GM10847 (cell line): ENCODE data around the gene CDC16.
A peak's percentile ranks its signal among the peaks of the same experiment; 100 is the strongest.

Experiments used
- POLR2A ChIP-seq: IDR thresholded peaks from 2 replicates; pipeline ENCODE4 v1.6.1; 2011; ENCODE audit not compliant: insufficient read length; ENCODE audit errors: extremely low read depth

The CDC16 gene

GRCh38 chr13:114234645-114235421 is at the start of gene CDC16:
TSS of gene CDC16 (plus strand) at chr13:114234897. CDS start at chr13:114235085, 188 bp downstream.
- TF ChIP-seq POLR2A, result peak; percentile 54

- TF ChIP-seq POLR2A, result no peak
Measured at GRCh38 chr13:114185182-114185971, 49.3 kb upstream of the CDC16 start.

GRCh38 chr13:114194853-114195252 is 39.8 kb upstream of the CDC16 start:
- no peak for TF ChIP-seq POLR2A

GRCh38 chr13:114196629-114197028 is 38.1 kb upstream of the CDC16 start:
- no peak for TF ChIP-seq POLR2A

- no peak for TF ChIP-seq POLR2A
Measured at GRCh38 chr13:114198556-114198955, 36.1 kb upstream of the CDC16 start.

- no peak for TF ChIP-seq POLR2A
Measured at GRCh38 chr13:114199954-114200353, 34.7 kb upstream of the CDC16 start.

- TF ChIP-seq POLR2A, result no peak
Measured at GRCh38 chr13:114200399-114200911, 34.2 kb upstream of the CDC16 start.

GRCh38 chr13:114202581-114202980 is 32.1 kb upstream of the CDC16 start:
- no peak for TF ChIP-seq POLR2A

GRCh38 chr13:114203536-114203935 is 31.2 kb upstream of the CDC16 start:
- TF ChIP-seq POLR2A, result no peak

- no peak for TF ChIP-seq POLR2A
Measured at GRCh38 chr13:114204894-114205293, 29.8 kb upstream of the CDC16 start.

GRCh38 chr13:114208134-114208533 is 26.6 kb upstream of the CDC16 start:
- no peak for TF ChIP-seq POLR2A

- no peak for TF ChIP-seq POLR2A
Measured at GRCh38 chr13:114211446-114212157, 23.1 kb upstream of the CDC16 start.

- TF ChIP-seq POLR2A, result no peak
Measured at GRCh38 chr13:114212158-114212495, 22.6 kb upstream of the CDC16 start.

GRCh38 chr13:114213980-114214379 is 20.7 kb upstream of the CDC16 start:
- no peak for TF ChIP-seq POLR2A

- no peak for TF ChIP-seq POLR2A
Measured at GRCh38 chr13:114219392-114219791, 15.3 kb upstream of the CDC16 start.
